Kidney (tissue), 14 donors: ENCODE data around the gene GPC6. TPM values are rescaled to one million over a fixed set of nuclear protein-coding genes. Genes with fewer than 3 reads are reported as not detected.

Source experiments
- DNase-seq, 5 donors: peaks; one replicate each; pipeline ENCODE4 v3.0.0-alpha.2; 2013 to 2020
- FAIRE-seq: peaks from 2 replicates; lab custom pipeline; 2012; peaks lifted over from hg19 to GRCh38; lab: Jason Lieb, UNC
- H3K27ac ChIP-seq, 2 donors: one replicate each; pipeline ENCODE4 v1.7.0; 2013; ENCODE audit warnings: low read depth in 2 of 2, low read length in 2 of 2, inconsistent platforms in 1 of 2
- H3K27me3 ChIP-seq: one replicate; pipeline ENCODE4 v1.7.1; 2013; ENCODE audit warnings: low read length, inconsistent platforms; ENCODE audit not compliant: control insufficient read depth, insufficient read depth
- H3K36me3 ChIP-seq, 3 donors: one replicate each; pipeline versions ENCODE4 v1.7.0 to v1.7.1; 2013; ENCODE audit warnings: low read length in 3 of 3, control low read depth in 1 of 3, inconsistent platforms in 1 of 3; ENCODE audit not compliant: insufficient read depth in 3 of 3, control insufficient read depth in 2 of 3
- H3K4me1 ChIP-seq, 3 donors: one replicate each; pipeline versions ENCODE4 v1.7.0 to v1.7.1; 2013; ENCODE audit warnings: low read length in 3 of 3, inconsistent platforms in 1 of 3, low read depth in 1 of 3; ENCODE audit not compliant: control insufficient read depth in 2 of 3, insufficient read depth in 2 of 3
- H3K4me3 ChIP-seq, 3 donors: one replicate each; pipeline versions ENCODE4 v1.7.0 to v1.8.1; 2013; ENCODE audit warnings: low read length in 3 of 3, control low read depth in 1 of 3, inconsistent platforms in 1 of 3
- H3K9ac ChIP-seq, 3 donors: one replicate each; pipeline versions ENCODE4 v1.7.0 to v1.7.1; 2013; ENCODE audit warnings: low read length in 3 of 3, control low read depth in 1 of 3, inconsistent platforms in 1 of 3
- H3K9me3 ChIP-seq, 3 donors: one replicate each; pipeline versions ENCODE4 v1.7.0 to v1.7.1; 2013; ENCODE audit warnings: low read length in 3 of 3, control low read depth in 1 of 3, inconsistent platforms in 1 of 3; ENCODE audit not compliant: control insufficient read depth in 2 of 3, insufficient read depth in 1 of 3
- intact Hi-C: fragments of 100-400 bp; cut with DNase I; formaldehyde crosslinking; loops from one replicate; pipeline ENCODE4 v1.11.1; 2022
- polyA plus RNA-seq: library from polyadenylated mRNA; stranded (reverse); fragments of 350-450 nt; fragmentation: Illumina TruSeq; extraction: RNeasy Lipid Tissue Mini Kit (QIAGEN cat#74804); gene quantifications from one replicate; pipeline ENCODE4 v1.2.3, GENCODE V29; 2014; ENCODE audit warnings: low read depth, low replicate concordance; ENCODE audit not compliant: insufficient read depth
- total RNA-seq: library from RNA; stranded (reverse); fragmentation: NEBNext Ultra II Directional; extraction: Animal tissue kit (Norgen Biotek cat#: 25700); gene quantifications from one replicate; pipeline ENCODE4 v1.2.1, GENCODE V29; 2021
- TF ChIP-seq, protein P1 (sequence below): IDR thresholded peaks from 3 replicates; pipeline ENCODE4 v1.5.1; 2012; ENCODE audit warnings: mild to moderate bottlenecking, moderate library complexity, borderline replicate concordance; ENCODE audit not compliant: insufficient read depth; ENCODE audit errors: extremely low read depth
- donor health status: control.
- donor health status: control.
- donor health status: control.
- donor health status: control.
- donor health status: control.
- donor health status: DM: yes; HTN: yes; CAD: no.
- donor health status: Normal renal cell carcinoma (clear cell type).

GPC6 gene
- total and polyA plus RNA-seq, 2 donors from 2014 or later: 6.2 to 15.5 TPM

DNA sequence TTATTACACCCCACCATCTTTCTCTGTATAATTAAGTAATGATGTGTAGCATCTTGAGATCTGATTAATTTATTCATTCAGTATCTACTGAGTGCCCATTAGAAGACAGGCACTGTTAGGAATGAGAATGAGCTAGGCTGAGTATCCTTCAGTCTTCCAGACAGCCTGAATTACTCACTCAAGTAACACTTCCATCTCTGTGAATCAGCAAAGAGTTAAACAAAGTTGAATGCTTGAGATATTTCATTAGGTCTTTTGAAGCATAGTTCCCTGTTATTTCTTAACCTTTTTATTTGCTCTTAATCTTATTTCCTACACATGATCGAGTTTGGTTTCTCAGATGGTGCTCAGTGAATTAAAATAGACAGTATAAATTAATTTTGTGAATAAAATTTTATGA is 839.1 kb downstream of the GPC6 start:
- H3K27me3 ChIP-seq: no peaks in the 10 kb centered on the region
- no peak for FAIRE-seq
- TF ChIP-seq, protein P1, sequence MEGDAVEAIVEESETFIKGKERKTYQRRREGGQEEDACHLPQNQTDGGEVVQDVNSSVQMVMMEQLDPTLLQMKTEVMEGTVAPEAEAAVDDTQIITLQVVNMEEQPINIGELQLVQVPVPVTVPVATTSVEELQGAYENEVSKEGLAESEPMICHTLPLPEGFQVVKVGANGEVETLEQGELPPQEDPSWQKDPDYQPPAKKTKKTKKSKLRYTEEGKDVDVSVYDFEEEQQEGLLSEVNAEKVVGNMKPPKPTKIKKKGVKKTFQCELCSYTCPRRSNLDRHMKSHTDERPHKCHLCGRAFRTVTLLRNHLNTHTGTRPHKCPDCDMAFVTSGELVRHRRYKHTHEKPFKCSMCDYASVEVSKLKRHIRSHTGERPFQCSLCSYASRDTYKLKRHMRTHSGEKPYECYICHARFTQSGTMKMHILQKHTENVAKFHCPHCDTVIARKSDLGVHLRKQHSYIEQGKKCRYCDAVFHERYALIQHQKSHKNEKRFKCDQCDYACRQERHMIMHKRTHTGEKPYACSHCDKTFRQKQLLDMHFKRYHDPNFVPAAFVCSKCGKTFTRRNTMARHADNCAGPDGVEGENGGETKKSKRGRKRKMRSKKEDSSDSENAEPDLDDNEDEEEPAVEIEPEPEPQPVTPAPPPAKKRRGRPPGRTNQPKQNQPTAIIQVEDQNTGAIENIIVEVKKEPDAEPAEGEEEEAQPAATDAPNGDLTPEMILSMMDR: no peak

DNA sequence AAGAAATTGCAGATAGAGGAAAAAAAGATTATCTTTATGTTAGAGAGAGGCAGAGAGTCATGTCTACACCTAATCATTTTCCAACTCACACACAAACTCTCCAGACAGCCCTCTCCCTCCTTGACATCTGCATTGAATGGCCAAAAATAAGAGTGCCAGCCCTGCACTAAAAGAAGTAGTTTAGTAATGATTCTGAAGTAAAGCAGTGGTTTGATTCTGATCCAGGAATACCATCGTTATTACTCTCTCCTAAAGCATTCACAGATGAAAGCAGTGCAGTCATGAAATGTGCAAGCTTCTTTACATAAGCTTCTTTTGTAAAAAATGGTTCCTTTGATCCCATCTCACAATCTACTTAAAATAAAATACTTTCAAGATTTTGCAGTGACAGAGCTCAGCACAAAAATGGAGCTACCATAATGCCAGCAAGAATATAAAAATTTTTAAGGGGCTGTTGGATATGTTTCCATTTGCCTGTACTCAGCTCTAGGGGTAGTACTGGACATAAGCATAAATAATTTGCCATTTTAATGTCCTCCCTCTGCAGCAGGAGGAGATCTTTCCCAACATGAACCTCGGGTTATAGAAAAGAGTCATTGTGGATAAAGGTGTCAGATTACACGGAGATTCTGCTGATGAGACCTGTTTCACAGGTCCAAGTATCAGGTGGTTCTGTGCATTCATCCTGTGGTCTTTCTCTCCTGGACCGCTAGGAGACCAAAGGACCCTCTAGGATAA is 846.6 kb downstream of the GPC6 start:
- FAIRE-seq (no peak), DNase-seq (no peak)
- Histone ChIP-seq H3K27ac (no peak overlapping the region), H3K36me3 (no peaks in the 10 kb centered on the region), H3K27me3 (no peaks in the 10 kb centered on the region), H3K4me1 (no peaks in the 10 kb centered on the region), H3K9me3 (no peaks in the 10 kb centered on the region), H3K4me3 (no peak overlapping the region), H3K9ac (no peak overlapping the region)
- intact Hi-C loops: no loop called here
- TF ChIP-seq, protein P1: no peak

More for the DNA sequence above, 839.1 kb downstream of the GPC6 start:
- DNase-seq: no peak
- Histone ChIP-seq H3K4me3 (no peak overlapping the region), H3K27ac (no peak overlapping the region), H3K9ac (no peak overlapping the region), H3K36me3 (no peaks in the 10 kb centered on the region), H3K9me3 (no peaks in the 10 kb centered on the region), H3K4me1 (no peaks in the 10 kb centered on the region)
- intact Hi-C loops: no loop called here

DNA sequence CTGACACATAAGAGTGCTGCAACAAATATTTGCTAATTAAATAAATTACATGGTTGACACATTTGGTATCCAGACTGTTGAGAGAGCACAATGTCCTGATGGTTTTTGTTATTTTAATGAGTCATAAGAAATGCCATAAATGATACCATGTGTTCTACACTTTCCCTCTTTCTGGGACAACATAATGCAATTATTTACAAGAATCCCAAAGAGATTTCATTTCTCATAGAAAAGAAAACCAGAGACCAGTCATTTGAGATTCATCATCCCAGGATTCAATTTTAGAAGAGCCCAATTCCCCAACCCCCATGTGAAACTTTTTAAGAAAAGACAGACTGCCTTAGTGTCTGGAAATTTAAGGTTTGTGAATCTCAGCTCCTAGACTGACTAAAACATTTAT is 853.3 kb downstream of the GPC6 start:
- no peak for DNase-seq

More for the DNA sequence above, 853.3 kb downstream of the GPC6 start:
- intact Hi-C loops: no loop called here
- no peaks in the 10 kb centered on the region for H3K4me1 ChIP-seq
- no peak for FAIRE-seq
- no peak overlapping the region for H3K4me3 ChIP-seq
- H3K9me3 ChIP-seq: no peaks in the 10 kb centered on the region
- no peak overlapping the region for H3K27ac ChIP-seq
- TF ChIP-seq, protein P1: no peak
- H3K36me3 ChIP-seq: no peaks in the 10 kb centered on the region
- H3K9ac ChIP-seq: no peak overlapping the region
- no peaks in the 10 kb centered on the region for H3K27me3 ChIP-seq
